NCI-H2081 (cell line): ENCODE measurements around the gene GLIS1.

ENCODE experiments used
- DNase-seq, 2 experiments: peaks; one replicate each; lab custom pipeline; 2025; lab: John Stamatoyannopoulos, UW

The GLIS1 gene

GRCh38 chr1:53638360-53639035 is 100.5 kb downstream of the GLIS1 start:
- DNase-seq: no peak

- no peak for DNase-seq
These were observed 101.2 kb downstream of the GLIS1 start for GRCh38 chr1:53637511-53638359.

GRCh38 chr1:53636621-53637171 is 102.3 kb downstream of the GLIS1 start:
- DNase-seq: no peak

- DNase-seq: no peak
These were observed 104.4 kb downstream of the GLIS1 start for GRCh38 chr1:53634571-53634979.

- no peak for DNase-seq
These were observed 105.8 kb downstream of the GLIS1 start for GRCh38 chr1:53633073-53633704.

- no peak for DNase-seq
These were observed 107.2 kb downstream of the GLIS1 start for GRCh38 chr1:53631622-53632310.

GRCh38 chr1:53629101-53629691 is 109.8 kb downstream of the GLIS1 start:
- no peak for DNase-seq

- DNase-seq: no peak
These were observed 110.5 kb downstream of the GLIS1 start for GRCh38 chr1:53628286-53628955.

- DNase-seq: no peak
These were observed 111.3 kb downstream of the GLIS1 start for GRCh38 chr1:53627666-53628065.

- DNase-seq: no peak
These were observed 111.9 kb downstream of the GLIS1 start for GRCh38 chr1:53627031-53627430.

- no peak for DNase-seq
These were observed 112.3 kb downstream of the GLIS1 start for GRCh38 chr1:53626616-53627015.

- no peak for DNase-seq
These were observed 113.0 kb downstream of the GLIS1 start for GRCh38 chr1:53625766-53626520.

GRCh38 chr1:53625049-53625448 is 113.9 kb downstream of the GLIS1 start:
- no peak for DNase-seq

GRCh38 chr1:53622531-53622930 is 116.4 kb downstream of the GLIS1 start:
- no peak for DNase-seq

- no peak for DNase-seq
These were observed 117.8 kb downstream of the GLIS1 start for GRCh38 chr1:53621144-53621543.

- no peak for DNase-seq
These were observed 118.7 kb downstream of the GLIS1 start for GRCh38 chr1:53620061-53620855.

GRCh38 chr1:53619367-53620060 is 119.5 kb downstream of the GLIS1 start:
- DNase-seq: no peak

- DNase-seq: no peak
These were observed 120.2 kb downstream of the GLIS1 start for GRCh38 chr1:53618500-53619366.
